Ascending aorta (tissue), 2 donors: Measurements from ENCODE around the gene CDYL2. TPM values are rescaled to one million over a fixed set of nuclear protein-coding genes. Genes with fewer than 3 reads are reported as not detected.

Experiments
- DNase-seq, 2 donors: peaks; one replicate each; pipeline ENCODE4 v3.0.0-alpha.2; 2019; ENCODE audit warnings: low spot score in 2 of 2
- H3K27ac ChIP-seq, 2 donors: fragments of 200-600 bp; sonication (generic); one replicate each; pipeline ENCODE4 v1.5.1; 2016 to 2017; ENCODE audit warnings: mild to moderate bottlenecking in 1 of 2
- H3K27me3 ChIP-seq: fragments of 200-600 bp; sonication (generic); one replicate; pipeline ENCODE4 v1.5.1; 2017
- H3K36me3 ChIP-seq, 2 donors: fragments of 200-600 bp; sonication (generic); one replicate each; pipeline ENCODE4 v1.5.1; 2016
- H3K4me1 ChIP-seq, 2 donors: fragments of 200-600 bp; sonication (generic); one replicate each; pipeline ENCODE4 v1.5.1; 2016 to 2017; ENCODE audit warnings: mild to moderate bottlenecking in 1 of 2
- H3K4me3 ChIP-seq, 2 donors: fragments of 200-600 bp; sonication (generic); one replicate each; pipeline ENCODE4 v1.5.1; 2016 to 2017; ENCODE audit warnings: mild to moderate bottlenecking in 1 of 2
- H3K9me3 ChIP-seq, 2 donors: fragments of 200-600 bp; sonication (generic); one replicate each; pipeline ENCODE4 v1.5.1; 2016
- CTCF ChIP-seq, 3 experiments: fragments of 200-600 bp in 2 of 3; fragments of 450-650 bp in 1 of 3; sonication (generic) in 2 of 3; IDR thresholded peaks; one replicate each; pipeline ENCODE4 v1.5.1; 2016 to 2019; ENCODE audit warnings: antibody characterized with exemption in 3 of 3, mild to moderate bottlenecking in 1 of 3, moderate library complexity in 1 of 3
- intact Hi-C: fragments of 100-400 bp; cut with DNase I; formaldehyde crosslinking; loops from one replicate; pipeline ENCODE4 v1.15.1; 2023
- total RNA-seq: library from RNA; depleted of rRNA; stranded (reverse); fragments of >200 nt; gene quantifications from one replicate; pipeline ENCODE4 v1.1.0, GENCODE V29; 2016

CDYL2 gene
- total RNA-seq, 1 donor from 2014 or later, result 5.0 TPM

GRCh38 chr16:80564394-80564793 lies 240.0 kb downstream of the CDYL2 start:
- no peaks in the 10 kb centered on the region for H3K9me3 ChIP-seq
- intact Hi-C loops, result no loop called here
- H3K36me3 ChIP-seq, result no peaks in the 10 kb centered on the region

GRCh38 chr16:80563066-80563465 lies 241.3 kb downstream of the CDYL2 start:
- no peak for DNase-seq
- H3K4me3 ChIP-seq, result no peak overlapping the region
- intact Hi-C loops, result no loop called here
- no peak for TF ChIP-seq CTCF (IDR thresholded peaks at IDR 0.05)
- no peaks in the 10 kb centered on the region for H3K27me3 ChIP-seq
- no peaks in the 10 kb centered on the region for H3K9me3 ChIP-seq
- H3K36me3 ChIP-seq, result no peaks in the 10 kb centered on the region
- H3K4me1 ChIP-seq, result no peaks in the 10 kb centered on the region
- no peak overlapping the region for H3K27ac ChIP-seq

More at GRCh38 chr16:80564394-80564793, 240.0 kb downstream of the CDYL2 start:
- DNase-seq, result no peak
- Histone ChIP-seq H3K4me3 (no peak overlapping the region), H3K4me1 (no peaks in the 10 kb centered on the region), H3K27me3 (no peaks in the 10 kb centered on the region), H3K27ac (no peak overlapping the region)
- no peak for TF ChIP-seq CTCF (IDR thresholded peaks at IDR 0.05)

DNA sequence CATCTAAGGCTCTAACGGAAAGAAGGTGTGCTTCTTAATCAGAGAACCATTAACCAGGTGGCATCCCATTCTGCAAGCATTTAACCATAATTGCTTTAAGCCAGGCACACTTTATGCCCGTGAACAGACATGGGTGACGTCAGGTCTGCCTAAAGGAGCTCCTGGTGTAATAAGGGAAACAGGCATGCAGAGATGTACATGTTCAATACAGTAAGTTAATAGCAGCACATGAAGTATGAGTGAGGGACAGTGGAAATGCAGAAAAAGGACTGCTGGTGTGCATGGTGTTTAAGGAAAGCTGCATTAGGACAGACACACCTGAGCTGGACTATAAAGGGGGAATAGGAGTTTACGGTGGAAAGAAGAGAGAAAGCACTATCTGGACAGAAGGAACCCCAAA lies 245.0 kb downstream of the CDYL2 start:
- Histone ChIP-seq H3K27me3 (no peaks in the 10 kb centered on the region), H3K36me3 (no peaks in the 10 kb centered on the region), H3K4me1 (no peaks in the 10 kb centered on the region), H3K9me3 (no peaks in the 10 kb centered on the region), H3K27ac (no peak overlapping the region), H3K4me3 (no peak overlapping the region)
- intact Hi-C loops, result no loop called here
- TF ChIP-seq CTCF (IDR thresholded peaks at IDR 0.05), result no peak
- no peak for DNase-seq

GRCh38 chr16:80557037-80557436 lies 247.4 kb downstream of the CDYL2 start:
- intact Hi-C loops, result no loop called here
- DNase-seq, result no peak

DNA sequence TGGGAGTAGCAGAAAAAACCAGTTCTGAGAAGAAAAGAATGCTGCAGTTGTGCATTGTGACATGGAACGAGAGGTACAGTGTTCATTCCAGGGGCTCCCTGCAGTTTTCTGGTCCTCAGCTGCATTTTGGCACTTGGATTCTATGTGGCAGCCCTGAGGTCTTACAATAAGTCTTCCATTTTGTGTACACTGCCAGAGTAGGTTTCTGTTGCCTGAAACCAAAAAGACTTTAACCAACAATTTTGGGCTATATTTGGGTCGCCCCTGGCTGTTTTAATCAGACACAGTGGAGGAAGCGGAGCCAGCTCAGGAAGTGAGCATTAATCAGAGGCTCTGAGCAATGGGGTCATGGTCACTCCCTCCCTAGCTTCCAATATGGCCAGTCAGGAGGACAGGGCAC lies 247.9 kb downstream of the CDYL2 start:
- H3K27ac ChIP-seq, result no peak overlapping the region
- H3K4me1 ChIP-seq, result no peaks in the 10 kb centered on the region
- no peak overlapping the region for H3K4me3 ChIP-seq
- H3K36me3 ChIP-seq, result no peaks in the 10 kb centered on the region
- no peak for DNase-seq
- intact Hi-C loops, result no loop called here
- no peaks in the 10 kb centered on the region for H3K27me3 ChIP-seq
- no peak for TF ChIP-seq CTCF (IDR thresholded peaks at IDR 0.05)
- H3K9me3 ChIP-seq, result no peaks in the 10 kb centered on the region

More at GRCh38 chr16:80557037-80557436, 247.4 kb downstream of the CDYL2 start:
- no peaks in the 10 kb centered on the region for H3K36me3 ChIP-seq
- no peak overlapping the region for H3K27ac ChIP-seq
- no peak overlapping the region for H3K4me3 ChIP-seq
- H3K4me1 ChIP-seq, result no peaks in the 10 kb centered on the region
- H3K27me3 ChIP-seq, result no peaks in the 10 kb centered on the region
- no peaks in the 10 kb centered on the region for H3K9me3 ChIP-seq
- TF ChIP-seq CTCF (IDR thresholded peaks at IDR 0.05), result no peak

- Histone ChIP-seq H3K27ac (no peak overlapping the region), H3K27me3 (no peaks in the 10 kb centered on the region), H3K9me3 (no peaks in the 10 kb centered on the region), H3K4me1 (no peaks in the 10 kb centered on the region), H3K36me3 (no peaks in the 10 kb centered on the region), H3K4me3 (no peak overlapping the region)
- intact Hi-C loops, result no loop called here
- DNase-seq, result no peak
- TF ChIP-seq CTCF (IDR thresholded peaks at IDR 0.05), result no peak
Observed at GRCh38 chr16:80554033-80554432, 250.4 kb downstream of the CDYL2 start.
